SU-DHL-6 (cell line): ENCODE data around the gene PHB1.

Experiments
- H2AFZ ChIP-seq: fragments of 200-600 bp; sonication (generic); 2 replicates; pipeline ENCODE4 v1.6.1; 2014; ENCODE audit warnings: low read depth, mild to moderate bottlenecking, moderate library complexity, mixed read lengths, antibody characterized with exemption, low read length; ENCODE audit not compliant: severe bottlenecking
- H3F3A ChIP-seq: fragments of 200-600 bp; shearing (Covaris generic); 2 replicates; pipeline ENCODE4 v1.6.0; 2016; ENCODE audit warnings: antibody characterized with exemption, mild to moderate bottlenecking; ENCODE audit not compliant: insufficient read depth
- H3K27ac ChIP-seq: fragments of 200-600 bp; sonication (generic); 2 replicates; pipeline ENCODE4 v1.5.1; 2016; ENCODE audit warnings: low read depth, mild to moderate bottlenecking, low read length, moderate library complexity, mixed read lengths
- H3K27me3 ChIP-seq: fragments of 200-600 bp; sonication (generic), shearing (Covaris generic); 2 replicates; pipeline ENCODE4 v1.6.0; 2014; ENCODE audit warnings: mild to moderate bottlenecking, low read length
- H3K36me3 ChIP-seq: fragments of 200-600 bp; sonication (generic); 2 replicates; pipeline ENCODE4 v1.6.1; 2014; ENCODE audit warnings: mild to moderate bottlenecking, low read length, mixed read lengths
- H3K4me2 ChIP-seq: fragments of 300-600, 200-600 bp; shearing (Covaris generic), sonication (generic); 2 replicates; pipeline ENCODE4 v1.6.0; 2014; ENCODE audit warnings: low read length, low read depth, mild to moderate bottlenecking; ENCODE audit not compliant: poor library complexity, severe bottlenecking
- H3K4me3 ChIP-seq: fragments of 200-600 bp; sonication (generic); 2 replicates; pipeline ENCODE4 v1.5.1; 2014; ENCODE audit warnings: antibody characterized with exemption, low read length, mild to moderate bottlenecking, mixed read lengths; ENCODE audit not compliant: insufficient read depth, poor library complexity, severe bottlenecking
- H3K79me2 ChIP-seq: fragments of 200-600 bp; sonication (generic); 2 replicates; pipeline ENCODE4 v1.6.1; 2014; ENCODE audit warnings: mild to moderate bottlenecking, low read length, moderate library complexity; ENCODE audit not compliant: insufficient read depth
- H3K9ac ChIP-seq: fragments of 200-600 bp; sonication (generic); 2 replicates; pipeline ENCODE4 v1.7.0; 2014; ENCODE audit warnings: mild to moderate bottlenecking, low read length
- H3K9me2 ChIP-seq: fragments of 200-600 bp; sonication (generic); replicated peaks from 2 replicates; pipeline ENCODE4 v1.6.1; 2014; ENCODE audit warnings: low read length; ENCODE audit not compliant: insufficient read depth
- H3K9me3 ChIP-seq: fragments of 200-600 bp; sonication (generic); 2 replicates; pipeline ENCODE4 v1.6.1; 2014; ENCODE audit warnings: low read length, mixed read lengths; ENCODE audit not compliant: insufficient read depth
- H4K20me1 ChIP-seq: fragments of 200-600 bp; sonication (generic); 2 replicates; pipeline ENCODE4 v1.6.1; 2014; ENCODE audit warnings: low read depth, mild to moderate bottlenecking, antibody characterized with exemption, low read length, moderate library complexity, mixed read lengths
- EZH2phosphoT487 ChIP-seq: fragments of 200-600 bp; sonication (generic), shearing (Covaris generic); conservative IDR thresholded peaks from 2 replicates; pipeline ENCODE4 v1.6.1; 2018; ENCODE audit warnings: mild to moderate bottlenecking, antibody characterized with exemption, low read length, moderate library complexity, mixed read lengths
- TF ChIP-seq, protein P1 (sequence below): fragments of 200-600 bp; sonication (generic); IDR thresholded peaks from one replicate; pipeline ENCODE4 v1.5.1; 2017; ENCODE audit warnings: antibody characterized with exemption, mild to moderate bottlenecking, low read length, moderate library complexity; ENCODE audit not compliant: insufficient read depth, poor library complexity, severe bottlenecking

Gene PHB1

DNA sequence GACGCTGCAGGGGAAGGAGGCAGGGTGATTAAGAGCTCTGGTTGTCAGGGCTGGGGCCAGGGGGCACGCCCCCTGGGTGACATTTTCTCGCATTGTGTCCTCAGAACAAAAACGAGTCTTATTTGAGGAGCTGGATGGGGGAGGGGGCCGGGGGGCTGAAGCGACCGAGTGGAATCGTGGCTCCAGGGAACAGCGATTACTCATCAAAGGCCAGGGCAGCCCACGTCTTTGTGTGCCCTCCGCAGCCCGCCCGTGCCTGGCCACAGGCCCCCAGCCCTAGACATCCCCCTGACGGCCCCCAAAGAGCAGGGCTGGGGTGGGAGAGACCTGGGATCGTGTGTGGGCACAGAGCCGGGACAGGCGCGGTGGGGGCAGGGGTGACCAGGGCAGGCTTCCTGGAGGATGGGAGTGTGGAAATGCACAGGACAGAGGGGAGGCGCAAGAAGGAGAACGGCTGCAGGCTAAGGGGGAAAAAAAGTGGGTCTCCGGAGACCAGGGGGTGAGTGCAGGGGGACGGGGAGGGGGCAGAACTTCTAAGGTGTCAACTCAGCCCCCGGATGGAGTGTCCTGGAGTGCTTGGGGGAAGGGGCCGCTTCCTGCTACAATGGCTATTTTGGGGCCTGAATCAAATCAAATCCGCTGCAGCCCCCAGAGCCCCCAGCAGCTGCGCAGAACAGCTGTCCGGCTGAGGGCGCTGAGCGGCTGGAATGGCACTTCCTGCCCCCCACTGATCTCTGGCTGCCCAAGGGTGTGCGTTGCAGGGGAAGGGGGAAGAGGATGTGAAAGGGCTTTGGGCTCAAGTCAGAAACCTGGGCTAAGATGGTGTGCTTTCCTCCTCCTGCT, 24.0 kb upstream of the PHB1 start:
- H3K27me3 ChIP-seq, result no peaks in the 10 kb centered on the region
- H3K79me2 ChIP-seq, result no peaks in the 10 kb centered on the region
- H4K20me1 ChIP-seq, result no peaks in the 10 kb centered on the region
- H3K9me2 ChIP-seq, result no peaks in the 10 kb centered on the region
- no peak overlapping the region for H3K4me3 ChIP-seq
- no peak overlapping the region for H3K27ac ChIP-seq
- H2AFZ ChIP-seq, result no peak overlapping the region
- H3K9ac ChIP-seq, result no peak overlapping the region
- H3F3A ChIP-seq, result no peaks in the 10 kb centered on the region
- TF ChIP-seq EZH2phosphoT487, result no peak
- TF ChIP-seq, protein P1, sequence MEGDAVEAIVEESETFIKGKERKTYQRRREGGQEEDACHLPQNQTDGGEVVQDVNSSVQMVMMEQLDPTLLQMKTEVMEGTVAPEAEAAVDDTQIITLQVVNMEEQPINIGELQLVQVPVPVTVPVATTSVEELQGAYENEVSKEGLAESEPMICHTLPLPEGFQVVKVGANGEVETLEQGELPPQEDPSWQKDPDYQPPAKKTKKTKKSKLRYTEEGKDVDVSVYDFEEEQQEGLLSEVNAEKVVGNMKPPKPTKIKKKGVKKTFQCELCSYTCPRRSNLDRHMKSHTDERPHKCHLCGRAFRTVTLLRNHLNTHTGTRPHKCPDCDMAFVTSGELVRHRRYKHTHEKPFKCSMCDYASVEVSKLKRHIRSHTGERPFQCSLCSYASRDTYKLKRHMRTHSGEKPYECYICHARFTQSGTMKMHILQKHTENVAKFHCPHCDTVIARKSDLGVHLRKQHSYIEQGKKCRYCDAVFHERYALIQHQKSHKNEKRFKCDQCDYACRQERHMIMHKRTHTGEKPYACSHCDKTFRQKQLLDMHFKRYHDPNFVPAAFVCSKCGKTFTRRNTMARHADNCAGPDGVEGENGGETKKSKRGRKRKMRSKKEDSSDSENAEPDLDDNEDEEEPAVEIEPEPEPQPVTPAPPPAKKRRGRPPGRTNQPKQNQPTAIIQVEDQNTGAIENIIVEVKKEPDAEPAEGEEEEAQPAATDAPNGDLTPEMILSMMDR, result no peak
- H3K9me3 ChIP-seq, result no peaks in the 10 kb centered on the region
- H3K36me3 ChIP-seq, result no peaks in the 10 kb centered on the region
- no peak overlapping the region for H3K4me2 ChIP-seq

DNA sequence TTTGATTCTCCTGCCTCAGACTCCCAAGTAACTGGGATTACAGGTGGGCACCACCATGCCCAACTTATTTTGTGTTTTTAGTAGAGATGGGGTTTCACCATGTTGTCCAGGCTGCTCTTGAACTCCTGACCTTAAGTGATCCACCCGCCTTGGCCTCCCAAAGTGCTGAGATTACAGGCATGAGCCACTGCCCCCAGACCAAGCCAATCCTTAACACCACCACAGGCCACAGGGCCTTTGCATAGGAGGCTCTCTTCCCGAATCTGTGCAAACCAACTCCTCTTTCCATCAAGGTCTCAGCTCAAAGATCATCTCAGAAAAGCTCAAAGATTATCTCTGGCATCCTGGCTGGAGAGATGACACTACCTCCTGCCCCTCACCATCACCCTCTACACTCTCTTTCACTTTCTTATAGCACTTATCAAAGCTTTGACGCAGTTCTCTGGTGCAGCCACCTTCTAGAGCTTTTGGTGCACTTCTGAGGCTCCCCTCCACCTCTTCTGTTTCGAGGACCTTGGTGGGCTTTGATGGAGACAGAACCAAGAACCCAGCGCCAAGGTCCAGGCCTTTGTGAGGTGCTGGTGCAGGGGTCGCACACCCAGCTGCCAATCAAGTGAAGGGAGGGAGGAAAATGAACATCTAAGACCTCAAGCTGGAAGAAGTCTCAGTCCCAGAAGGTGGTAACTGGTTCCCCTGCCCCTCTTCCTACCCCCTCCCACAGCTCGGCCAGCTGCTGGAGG, 23.2 kb upstream of the PHB1 start:
- Histone ChIP-seq H2AFZ (no peak overlapping the region), H3K9ac (no peak overlapping the region), H3K27me3 (no peaks in the 10 kb centered on the region), H3K9me2 (no peaks in the 10 kb centered on the region), H3K79me2 (no peaks in the 10 kb centered on the region), H3K9me3 (no peaks in the 10 kb centered on the region), H3K27ac (no peak overlapping the region), H3K36me3 (no peaks in the 10 kb centered on the region), H3F3A (no peaks in the 10 kb centered on the region), H3K4me2 (no peak overlapping the region), H4K20me1 (no peaks in the 10 kb centered on the region), H3K4me3 (no peak overlapping the region)
- TF ChIP-seq EZH2phosphoT487, result no peak
- TF ChIP-seq, protein P1, result no peak

DNA sequence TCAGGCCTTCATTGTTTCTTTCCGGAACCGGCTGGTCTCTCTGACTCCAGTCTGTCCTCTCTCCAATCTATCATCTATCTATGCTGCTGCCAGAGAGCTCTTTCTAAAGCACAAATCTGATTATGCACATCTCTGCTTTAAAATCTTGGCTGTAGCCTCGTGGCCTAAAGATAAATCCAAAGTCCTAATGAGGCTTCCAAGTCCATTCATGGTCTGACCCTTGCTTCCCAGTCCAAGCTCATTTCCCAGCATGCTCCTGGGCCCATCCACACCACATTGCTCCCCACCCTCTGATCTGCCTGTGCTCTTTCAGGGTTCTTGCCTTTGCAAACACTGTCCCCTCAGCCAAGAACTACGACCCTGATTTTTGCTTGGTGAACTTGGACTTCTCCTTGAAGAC, 21.5 kb upstream of the PHB1 start:
- no peaks in the 10 kb centered on the region for H3K9me2 ChIP-seq
- H4K20me1 ChIP-seq, result no peaks in the 10 kb centered on the region
- H3K9me3 ChIP-seq, result no peaks in the 10 kb centered on the region
- no peak overlapping the region for H3K4me2 ChIP-seq
- no peaks in the 10 kb centered on the region for H3F3A ChIP-seq
- TF ChIP-seq, protein P1, result no peak
- TF ChIP-seq EZH2phosphoT487, result no peak
- no peaks in the 10 kb centered on the region for H3K79me2 ChIP-seq
- H3K4me3 ChIP-seq, result no peak overlapping the region
- no peaks in the 10 kb centered on the region for H3K27me3 ChIP-seq
- no peak overlapping the region for H3K27ac ChIP-seq
- H2AFZ ChIP-seq, result no peak overlapping the region
- no peaks in the 10 kb centered on the region for H3K36me3 ChIP-seq
- no peak overlapping the region for H3K9ac ChIP-seq
